ENCODE results near the gene GJD3.

DNA sequence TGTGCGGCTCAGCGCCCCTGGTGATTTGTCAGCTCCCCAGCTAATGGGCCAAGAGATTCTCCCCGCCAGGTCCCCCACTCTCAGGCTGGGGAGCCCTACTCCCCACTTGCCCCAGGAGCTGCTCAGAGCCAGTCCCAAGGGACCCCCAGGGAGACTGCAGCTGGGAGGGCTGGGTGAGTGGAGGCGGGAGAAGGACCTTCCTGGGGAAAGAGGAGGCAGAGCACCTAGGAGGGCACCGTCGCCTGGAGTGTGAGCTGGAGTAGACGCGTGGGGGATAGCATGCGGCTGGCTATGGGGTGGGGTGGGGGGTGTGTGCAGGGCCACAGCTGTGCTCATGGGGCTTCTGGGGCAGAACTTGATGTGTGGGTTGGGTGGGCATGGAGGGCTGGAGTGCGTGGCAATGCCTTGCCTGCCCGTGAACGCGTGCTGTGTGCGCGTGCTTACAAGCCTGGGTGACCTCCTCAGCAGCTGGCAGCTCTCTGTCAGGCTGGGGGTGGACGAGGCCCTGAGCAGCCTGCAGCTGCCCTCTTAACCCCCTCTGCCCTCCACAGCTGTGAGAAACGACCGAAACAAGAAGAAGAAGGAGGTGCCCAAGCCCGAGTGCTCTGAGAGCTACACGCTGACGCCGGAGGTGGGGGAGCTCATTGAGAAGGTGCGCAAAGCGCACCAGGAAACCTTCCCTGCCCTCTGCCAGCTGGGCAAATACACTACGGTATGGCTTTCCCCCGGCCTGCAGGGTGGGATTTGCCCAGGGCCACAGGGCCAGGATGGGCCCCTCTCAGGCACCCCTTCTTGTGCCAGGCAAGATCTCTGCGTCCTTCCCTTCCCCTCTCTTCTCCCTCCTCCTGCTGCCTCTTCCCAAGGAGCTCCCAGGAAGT lies 12.9 kb downstream of the GJD3 start:
- TF ChIP-seq, protein P1, sequence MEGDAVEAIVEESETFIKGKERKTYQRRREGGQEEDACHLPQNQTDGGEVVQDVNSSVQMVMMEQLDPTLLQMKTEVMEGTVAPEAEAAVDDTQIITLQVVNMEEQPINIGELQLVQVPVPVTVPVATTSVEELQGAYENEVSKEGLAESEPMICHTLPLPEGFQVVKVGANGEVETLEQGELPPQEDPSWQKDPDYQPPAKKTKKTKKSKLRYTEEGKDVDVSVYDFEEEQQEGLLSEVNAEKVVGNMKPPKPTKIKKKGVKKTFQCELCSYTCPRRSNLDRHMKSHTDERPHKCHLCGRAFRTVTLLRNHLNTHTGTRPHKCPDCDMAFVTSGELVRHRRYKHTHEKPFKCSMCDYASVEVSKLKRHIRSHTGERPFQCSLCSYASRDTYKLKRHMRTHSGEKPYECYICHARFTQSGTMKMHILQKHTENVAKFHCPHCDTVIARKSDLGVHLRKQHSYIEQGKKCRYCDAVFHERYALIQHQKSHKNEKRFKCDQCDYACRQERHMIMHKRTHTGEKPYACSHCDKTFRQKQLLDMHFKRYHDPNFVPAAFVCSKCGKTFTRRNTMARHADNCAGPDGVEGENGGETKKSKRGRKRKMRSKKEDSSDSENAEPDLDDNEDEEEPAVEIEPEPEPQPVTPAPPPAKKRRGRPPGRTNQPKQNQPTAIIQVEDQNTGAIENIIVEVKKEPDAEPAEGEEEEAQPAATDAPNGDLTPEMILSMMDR (conservative IDR thresholded peaks at IDR 0.05), result no peak
- no peak for TF ChIP-seq EZH2 (IDR thresholded peaks at IDR 0.05; ENCODE audit: low read depth)

Data from PC-9 (cell line).